ENCODE data around the gene SLC35F5.
"Not testable (repeated sequence)": the region's sequence is repeated elsewhere in the genome, so short reads cannot be mapped to it uniquely, and the experiment has no call there.

The SLC35F5 gene

GRCh38 chr2:113774616-113775015 is 18.2 kb upstream of the SLC35F5 start:
- H3K9me3 ChIP-seq (ENCODE audit: control insufficient read depth, low read length); DNase-seq (ENCODE audit: low read depth); H3K4me3 ChIP-seq (ENCODE audit: low read length); H3K9ac ChIP-seq (ENCODE audit: low read length); H3K36me3 ChIP-seq (ENCODE audit: control insufficient read depth, insufficient read depth, low read length, severe bottlenecking); H3K27me3 ChIP-seq (replicated peaks; ENCODE audit: control insufficient read depth, insufficient read depth, low read length): not testable (repeated sequence)
- peaks cover 18% of the 10 kb centered on the region for H3K4me1 ChIP-seq (ENCODE audit: control insufficient read depth, insufficient read depth, low read length)

GRCh38 chr2:113770929-113771328 is 14.5 kb upstream of the SLC35F5 start:
- no peak overlapping the region for H3K9ac ChIP-seq (ENCODE audit: low read length)
- H3K36me3 ChIP-seq (ENCODE audit: control insufficient read depth, insufficient read depth, low read length, severe bottlenecking), result no peaks in the 10 kb centered on the region
- H3K4me3 ChIP-seq (ENCODE audit: low read length), result no peak overlapping the region
- H3K27me3 ChIP-seq (replicated peaks; ENCODE audit: control insufficient read depth, insufficient read depth, low read length), result no peaks in the 10 kb centered on the region
- H3K9me3 ChIP-seq (ENCODE audit: control insufficient read depth, low read length), result no peaks in the 10 kb centered on the region
- DNase-seq (ENCODE audit: low read depth), result no peak
- peaks cover 18% of the 10 kb centered on the region for H3K4me1 ChIP-seq (ENCODE audit: control insufficient read depth, insufficient read depth, low read length)

GRCh38 chr2:113769555-113769954 is 13.1 kb upstream of the SLC35F5 start:
- H3K4me1 ChIP-seq (ENCODE audit: control insufficient read depth, insufficient read depth, low read length), result peaks cover 18% of the 10 kb centered on the region
- no peak overlapping the region for H3K4me3 ChIP-seq (ENCODE audit: low read length)

GRCh38 chr2:113768770-113769169 is 12.3 kb upstream of the SLC35F5 start:
- Histone ChIP-seq H3K4me3 (ENCODE audit: low read length) (no peak overlapping the region), H3K9ac (ENCODE audit: low read length) (peak overlapping the region; percentile 39), H3K27me3 (replicated peaks; ENCODE audit: control insufficient read depth, insufficient read depth, low read length) (no peaks in the 10 kb centered on the region), H3K9me3 (ENCODE audit: control insufficient read depth, low read length) (no peaks in the 10 kb centered on the region), H3K4me1 (ENCODE audit: control insufficient read depth, insufficient read depth, low read length) (peaks cover 18% of the 10 kb centered on the region), H3K36me3 (ENCODE audit: control insufficient read depth, insufficient read depth, low read length, severe bottlenecking) (no peaks in the 10 kb centered on the region)
- DNase-seq (ENCODE audit: low read depth), result no peak

More at GRCh38 chr2:113769555-113769954, 13.1 kb upstream of the SLC35F5 start:
- Histone ChIP-seq H3K9me3 (ENCODE audit: control insufficient read depth, low read length) (no peaks in the 10 kb centered on the region), H3K36me3 (ENCODE audit: control insufficient read depth, insufficient read depth, low read length, severe bottlenecking) (no peaks in the 10 kb centered on the region), H3K27me3 (replicated peaks; ENCODE audit: control insufficient read depth, insufficient read depth, low read length) (no peaks in the 10 kb centered on the region), H3K9ac (ENCODE audit: low read length) (no peak overlapping the region)
- no peak for DNase-seq (ENCODE audit: low read depth)

- no peak overlapping the region for H3K4me3 ChIP-seq (ENCODE audit: low read length)
- H3K36me3 ChIP-seq (ENCODE audit: control insufficient read depth, insufficient read depth, low read length, severe bottlenecking), result no peaks in the 10 kb centered on the region
- no peak for DNase-seq (ENCODE audit: low read depth)
- no peaks in the 10 kb centered on the region for H3K27me3 ChIP-seq (replicated peaks; ENCODE audit: control insufficient read depth, insufficient read depth, low read length)
- peaks cover 23% of the 10 kb centered on the region for H3K4me1 ChIP-seq (ENCODE audit: control insufficient read depth, insufficient read depth, low read length)
- no peaks in the 10 kb centered on the region for H3K9me3 ChIP-seq (ENCODE audit: control insufficient read depth, low read length)
- H3K9ac ChIP-seq (ENCODE audit: low read length), result no peak overlapping the region
Observed at GRCh38 chr2:113767811-113768460, 11.5 kb upstream of the SLC35F5 start.

- DNase-seq (ENCODE audit: low read depth), result no peak
- Histone ChIP-seq H3K4me1 (ENCODE audit: control insufficient read depth, insufficient read depth, low read length) (peaks cover 41% of the 10 kb centered on the region), H3K27me3 (replicated peaks; ENCODE audit: control insufficient read depth, insufficient read depth, low read length) (no peaks in the 10 kb centered on the region), H3K9ac (ENCODE audit: low read length) (no peak overlapping the region), H3K4me3 (ENCODE audit: low read length) (no peak overlapping the region), H3K36me3 (ENCODE audit: control insufficient read depth, insufficient read depth, low read length, severe bottlenecking) (no peaks in the 10 kb centered on the region), H3K9me3 (ENCODE audit: control insufficient read depth, low read length) (no peaks in the 10 kb centered on the region)
Observed at GRCh38 chr2:113765276-113765675, 8.8 kb upstream of the SLC35F5 start.

GRCh38 chr2:113762377-113763118 is 6.1 kb upstream of the SLC35F5 start:
- no peaks in the 10 kb centered on the region for H3K9me3 ChIP-seq (ENCODE audit: control insufficient read depth, low read length)
- H3K27me3 ChIP-seq (replicated peaks; ENCODE audit: control insufficient read depth, insufficient read depth, low read length), result no peaks in the 10 kb centered on the region
- peak overlapping the region; percentile 69 for H3K9ac ChIP-seq (ENCODE audit: low read length)
- peak overlapping the region; percentile 57 for H3K4me3 ChIP-seq (ENCODE audit: low read length)
- no peaks in the 10 kb centered on the region for H3K36me3 ChIP-seq (ENCODE audit: control insufficient read depth, insufficient read depth, low read length, severe bottlenecking)
- DNase-seq (ENCODE audit: low read depth), result peak; percentile 87
- peaks cover 36% of the 10 kb centered on the region for H3K4me1 ChIP-seq (ENCODE audit: control insufficient read depth, insufficient read depth, low read length)

GRCh38 chr2:113760400-113760799 is 4.0 kb upstream of the SLC35F5 start:
- Histone ChIP-seq H3K9ac (ENCODE audit: low read length) (peak overlapping the region; percentile 66), H3K9me3 (ENCODE audit: control insufficient read depth, low read length) (no peaks in the 10 kb centered on the region), H3K27me3 (replicated peaks; ENCODE audit: control insufficient read depth, insufficient read depth, low read length) (no peaks in the 10 kb centered on the region)

GRCh38 chr2:113757138-113757657 is 756 bp upstream of the SLC35F5 start:
- DNase-seq (ENCODE audit: low read depth), result no peak
- Histone ChIP-seq H3K4me1 (ENCODE audit: control insufficient read depth, insufficient read depth, low read length) (peaks cover 42% of the 10 kb centered on the region), H3K27me3 (replicated peaks; ENCODE audit: control insufficient read depth, insufficient read depth, low read length) (no peaks in the 10 kb centered on the region)

More at GRCh38 chr2:113760400-113760799, 4.0 kb upstream of the SLC35F5 start:
- peak; percentile 69 for DNase-seq (ENCODE audit: low read depth)
- Histone ChIP-seq H3K4me3 (ENCODE audit: low read length) (no peak overlapping the region), H3K36me3 (ENCODE audit: control insufficient read depth, insufficient read depth, low read length, severe bottlenecking) (no peaks in the 10 kb centered on the region), H3K4me1 (ENCODE audit: control insufficient read depth, insufficient read depth, low read length) (peaks cover 38% of the 10 kb centered on the region)

GRCh38 chr2:113755835-113756354 is 547 bp downstream of the SLC35F5 start:
- Histone ChIP-seq H3K9ac (ENCODE audit: low read length) (peak overlapping the region; percentile 99), H3K27me3 (replicated peaks; ENCODE audit: control insufficient read depth, insufficient read depth, low read length) (no peaks in the 10 kb centered on the region), H3K4me3 (ENCODE audit: low read length) (peak overlapping the region; percentile 89), H3K9me3 (ENCODE audit: control insufficient read depth, low read length) (no peaks in the 10 kb centered on the region), H3K36me3 (ENCODE audit: control insufficient read depth, insufficient read depth, low read length, severe bottlenecking) (peaks cover 18% of the 10 kb centered on the region), H3K4me1 (ENCODE audit: control insufficient read depth, insufficient read depth, low read length) (peaks cover 29% of the 10 kb centered on the region)
- peak; percentile 72 for DNase-seq (ENCODE audit: low read depth)

More at GRCh38 chr2:113757138-113757657, 756 bp upstream of the SLC35F5 start:
- Histone ChIP-seq H3K36me3 (ENCODE audit: control insufficient read depth, insufficient read depth, low read length, severe bottlenecking) (peaks cover 14% of the 10 kb centered on the region), H3K9ac (ENCODE audit: low read length) (peak overlapping the region; percentile 99), H3K9me3 (ENCODE audit: control insufficient read depth, low read length) (no peaks in the 10 kb centered on the region), H3K4me3 (ENCODE audit: low read length) (peak overlapping the region; percentile 89)
